Measurements from ENCODE around the gene TMEM164. TPM values are rescaled to one million over a fixed set of nuclear protein-coding genes. Genes with fewer than 3 reads are reported as not detected.

Gene TMEM164
- total RNA-seq, 1 donor from 2014 or later: 8.4 TPM

DNA sequence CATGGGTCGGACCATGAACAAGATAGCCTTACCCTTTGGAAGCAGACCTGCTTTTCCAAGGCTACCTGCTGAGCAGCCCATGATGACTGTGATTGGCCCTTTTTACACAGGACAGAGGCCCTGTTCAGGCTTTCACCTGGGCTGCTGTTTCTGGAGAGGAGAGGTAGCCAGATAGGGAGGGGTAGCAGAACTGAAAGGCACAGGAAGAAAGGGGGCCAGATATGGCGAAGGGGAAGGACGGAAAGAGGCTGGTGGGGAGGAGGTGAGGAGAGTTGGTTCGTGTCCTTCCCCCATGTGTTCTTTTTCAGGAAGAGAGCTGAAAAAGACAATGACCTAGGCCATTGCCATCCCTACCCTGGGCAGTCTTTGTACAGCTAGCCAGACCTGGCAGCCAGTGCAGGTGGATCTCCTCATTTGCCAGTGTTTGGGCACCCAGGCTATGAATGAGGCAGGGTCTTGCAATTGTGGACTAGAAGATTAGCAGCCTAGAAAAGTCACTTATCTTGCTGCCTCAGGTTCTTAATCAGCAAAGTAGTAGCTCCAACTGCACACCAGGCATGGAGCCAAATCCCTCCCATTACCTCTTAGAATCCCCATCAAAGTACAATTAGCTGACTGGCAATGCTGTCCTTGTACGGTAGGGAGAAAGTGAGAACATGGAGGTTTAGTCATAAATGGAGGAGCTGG, 175.4 kb downstream of the TMEM164 start:
- no peak for DNase-seq (ENCODE audit: low read depth)
- TF ChIP-seq, protein P1, sequence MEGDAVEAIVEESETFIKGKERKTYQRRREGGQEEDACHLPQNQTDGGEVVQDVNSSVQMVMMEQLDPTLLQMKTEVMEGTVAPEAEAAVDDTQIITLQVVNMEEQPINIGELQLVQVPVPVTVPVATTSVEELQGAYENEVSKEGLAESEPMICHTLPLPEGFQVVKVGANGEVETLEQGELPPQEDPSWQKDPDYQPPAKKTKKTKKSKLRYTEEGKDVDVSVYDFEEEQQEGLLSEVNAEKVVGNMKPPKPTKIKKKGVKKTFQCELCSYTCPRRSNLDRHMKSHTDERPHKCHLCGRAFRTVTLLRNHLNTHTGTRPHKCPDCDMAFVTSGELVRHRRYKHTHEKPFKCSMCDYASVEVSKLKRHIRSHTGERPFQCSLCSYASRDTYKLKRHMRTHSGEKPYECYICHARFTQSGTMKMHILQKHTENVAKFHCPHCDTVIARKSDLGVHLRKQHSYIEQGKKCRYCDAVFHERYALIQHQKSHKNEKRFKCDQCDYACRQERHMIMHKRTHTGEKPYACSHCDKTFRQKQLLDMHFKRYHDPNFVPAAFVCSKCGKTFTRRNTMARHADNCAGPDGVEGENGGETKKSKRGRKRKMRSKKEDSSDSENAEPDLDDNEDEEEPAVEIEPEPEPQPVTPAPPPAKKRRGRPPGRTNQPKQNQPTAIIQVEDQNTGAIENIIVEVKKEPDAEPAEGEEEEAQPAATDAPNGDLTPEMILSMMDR (conservative IDR thresholded peaks at IDR 0.05; ENCODE audit: low read depth, low read length): no peak
- H3K4me3 ChIP-seq (ENCODE audit: low read depth, low read length): no peak overlapping the region

DNA sequence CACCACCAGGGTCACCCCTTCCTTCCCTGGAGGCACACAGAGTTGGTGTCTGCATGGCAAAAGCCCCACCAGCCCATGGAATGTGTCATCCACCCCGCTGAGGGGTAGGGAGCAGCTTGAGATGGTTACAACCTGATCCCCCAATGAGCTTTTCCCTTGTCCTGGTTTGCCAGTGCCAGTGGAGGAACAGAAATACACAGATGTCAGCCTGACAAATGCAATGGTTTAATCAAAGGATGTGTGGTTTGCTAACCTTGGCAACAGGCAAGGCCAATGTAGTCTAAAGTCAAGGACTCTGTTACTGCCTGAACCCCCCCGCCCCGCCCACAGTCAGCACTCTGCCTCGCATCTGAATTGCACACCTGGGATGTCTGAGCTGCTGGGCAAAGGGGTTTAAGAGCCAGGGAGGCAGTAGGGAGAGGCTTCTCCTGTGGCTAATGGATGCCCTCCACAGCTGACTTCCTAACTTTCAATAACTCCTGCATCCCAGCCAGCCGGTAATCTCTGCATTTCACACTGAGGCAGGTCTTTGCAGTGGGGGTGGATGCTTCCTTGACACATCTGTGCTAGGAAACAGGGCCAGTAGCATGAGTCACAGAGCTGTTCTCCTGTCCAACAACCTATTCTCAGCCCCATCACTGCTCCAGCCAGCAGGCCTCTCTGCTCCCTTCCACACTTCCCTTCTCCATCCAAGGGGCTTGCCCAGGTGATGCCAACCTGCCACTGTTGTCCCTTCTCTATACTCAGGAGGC, 177.4 kb downstream of the TMEM164 start:
- no peak for DNase-seq (ENCODE audit: low read depth)
- TF ChIP-seq, protein P1 (conservative IDR thresholded peaks at IDR 0.05; ENCODE audit: low read depth, low read length): no peak
- no peak overlapping the region for H3K4me3 ChIP-seq (ENCODE audit: low read depth, low read length)

DNA sequence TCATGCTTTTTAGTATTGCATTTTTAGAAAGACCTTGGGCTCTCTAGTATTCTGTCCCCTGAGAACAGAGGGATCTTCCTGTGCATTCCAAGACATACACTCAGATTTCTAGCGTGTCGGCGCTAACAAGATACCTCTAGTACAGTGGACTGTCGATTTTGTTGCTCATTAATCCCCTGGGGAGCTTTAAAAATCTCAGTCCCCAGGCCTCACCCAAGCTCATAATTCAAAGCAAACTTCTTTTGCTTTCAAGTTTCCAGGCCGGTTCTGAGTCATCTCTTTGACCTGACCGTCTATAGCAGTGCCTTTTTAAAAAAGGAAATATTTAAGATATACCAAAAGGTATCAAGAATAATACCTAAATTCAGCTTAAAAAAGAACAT, 178.0 kb downstream of the TMEM164 start:
- no peak overlapping the region for H3K4me3 ChIP-seq (ENCODE audit: low read depth, low read length)
- TF ChIP-seq, protein P1 (conservative IDR thresholded peaks at IDR 0.05; ENCODE audit: low read depth, low read length): no peak
- DNase-seq (ENCODE audit: low read depth): no peak

DNA sequence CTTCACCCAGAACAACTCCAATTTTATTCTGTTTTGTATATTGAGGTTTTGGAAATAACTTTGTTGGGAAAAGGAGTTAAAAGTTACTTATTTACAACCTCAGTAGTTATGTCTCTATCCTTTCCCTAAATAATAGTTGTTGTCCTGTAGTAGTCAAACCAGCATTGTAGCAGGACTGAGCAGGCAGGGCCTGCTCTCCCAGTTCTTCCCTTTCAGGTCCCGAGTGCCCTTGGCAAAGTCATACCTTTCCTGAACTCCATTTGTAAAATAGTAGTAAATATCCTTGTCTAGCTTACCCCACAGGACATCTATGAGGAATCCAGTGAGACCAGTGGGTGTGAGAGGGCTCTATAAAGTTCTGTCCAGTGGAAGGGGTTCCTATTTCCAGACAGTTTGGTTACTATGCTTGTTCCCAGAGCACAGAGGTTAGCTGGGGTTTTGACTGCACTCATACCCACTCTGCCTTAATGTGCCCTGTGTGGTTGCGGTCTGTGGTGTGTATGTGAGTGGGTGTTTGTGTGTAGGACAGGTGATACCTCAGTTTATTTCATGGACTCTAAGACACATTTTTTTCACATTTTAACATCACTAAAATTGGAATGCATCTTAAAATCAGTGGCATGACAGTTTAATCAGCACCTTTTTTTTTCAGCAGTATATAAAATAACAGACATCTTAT, 178.7 kb downstream of the TMEM164 start:
- no peak for DNase-seq (ENCODE audit: low read depth)
- H3K4me3 ChIP-seq (ENCODE audit: low read depth, low read length): no peak overlapping the region
- TF ChIP-seq, protein P1 (conservative IDR thresholded peaks at IDR 0.05; ENCODE audit: low read depth, low read length): no peak

DNA sequence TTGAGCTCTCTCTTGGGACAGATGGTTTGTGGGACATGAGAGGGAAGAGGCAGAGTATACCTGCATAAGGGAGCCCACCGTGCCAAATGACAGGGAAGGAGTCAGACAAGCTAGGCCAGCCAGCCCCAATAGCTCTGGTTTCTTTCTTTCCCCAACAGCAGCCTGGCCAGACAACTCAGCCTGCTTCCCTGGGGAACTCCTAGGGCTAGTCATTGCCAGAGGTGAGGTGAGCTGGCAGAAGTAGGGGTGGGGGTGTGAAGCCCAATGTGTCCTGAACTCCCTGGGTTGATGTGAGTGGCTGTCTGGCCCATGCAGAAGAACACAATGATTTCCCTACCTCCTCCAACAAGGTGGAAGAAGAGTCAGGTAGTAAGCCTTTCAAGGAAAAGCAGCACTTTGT, 179.4 kb downstream of the TMEM164 start:
- H3K4me3 ChIP-seq (ENCODE audit: low read depth, low read length): no peak overlapping the region
- TF ChIP-seq, protein P1 (conservative IDR thresholded peaks at IDR 0.05; ENCODE audit: low read depth, low read length): no peak
- no peak for DNase-seq (ENCODE audit: low read depth)

DNA sequence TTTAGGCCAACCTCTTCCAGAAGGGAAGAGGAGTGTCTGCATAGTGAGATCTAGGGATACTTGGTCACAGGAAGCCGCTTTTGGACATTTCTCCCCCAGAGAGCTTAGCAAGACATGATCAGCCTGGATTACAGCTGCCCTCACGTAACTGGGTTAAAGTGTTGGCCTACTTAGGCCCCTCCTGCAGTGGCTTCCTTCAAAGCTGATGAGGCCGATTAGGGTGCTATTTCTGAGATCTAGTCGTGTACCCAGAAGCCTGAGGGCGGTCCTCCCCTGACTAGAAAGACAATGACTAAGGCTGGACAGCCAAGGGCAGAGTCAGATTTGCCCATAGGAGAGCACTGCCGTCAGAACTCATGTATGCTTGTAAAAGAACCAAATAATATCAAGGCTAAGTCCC, 180.0 kb downstream of the TMEM164 start:
- TF ChIP-seq, protein P1 (conservative IDR thresholded peaks at IDR 0.05; ENCODE audit: low read depth, low read length): no peak
- no peak for DNase-seq (ENCODE audit: low read depth)
- no peak overlapping the region for H3K4me3 ChIP-seq (ENCODE audit: low read depth, low read length)
